Activated naive CD4-positive, alpha-beta T cell treated with Interleukin-2 at 50 U/mL for 16 hours (primary cell): ENCODE results near the gene MDM2.

ENCODE experiments used
- DNase-seq: peaks from one replicate; pipeline ENCODE4 v3.0.0-alpha.2; 2020

MDM2 gene

DNA sequence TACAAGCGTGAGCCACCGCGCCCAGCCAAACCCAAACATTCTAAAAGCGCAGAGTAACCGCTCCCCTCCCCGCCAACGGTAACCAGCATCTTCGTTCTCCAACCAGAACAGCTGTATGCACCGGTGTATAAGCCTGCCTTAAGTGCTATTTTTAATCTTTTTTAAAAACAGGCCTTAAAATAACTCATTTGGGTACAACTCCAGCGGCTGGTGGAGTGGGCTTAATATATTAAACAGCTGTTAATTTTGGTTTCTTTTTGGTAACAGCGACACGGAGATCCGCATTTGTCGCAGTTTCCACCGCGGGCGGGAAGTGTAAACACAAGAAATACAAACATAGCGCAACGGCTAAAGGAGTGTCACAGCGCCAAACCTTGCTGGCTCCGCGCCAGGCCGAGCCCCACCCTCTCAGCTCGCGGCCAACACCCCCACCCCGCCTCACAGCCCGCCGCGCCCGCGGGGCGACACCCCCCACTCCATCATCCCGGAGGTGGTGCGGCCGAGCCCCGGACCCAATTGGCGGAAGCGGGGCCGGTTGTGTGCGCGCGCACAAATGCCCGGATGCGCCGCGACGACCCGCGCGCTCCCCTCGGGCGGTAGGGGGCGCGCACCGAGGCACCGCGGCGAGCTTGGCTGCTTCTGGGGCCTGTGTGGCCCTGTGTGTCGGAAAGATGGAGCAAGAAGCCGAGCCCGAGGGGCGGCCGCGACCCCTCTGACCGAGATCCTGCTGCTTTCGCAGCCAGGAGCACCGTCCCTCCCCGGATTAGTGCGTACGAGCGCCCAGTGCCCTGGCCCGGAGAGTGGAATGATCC lies at the start of gene MDM2:
Gene MDM2, plus strand, starts transcription at position 602 of the 812 bp plus-strand sequence. CDS start 301 bp downstream, outside the sequence.
- DNase-seq: peak; percentile 95

- DNase-seq: no peak
Measured at GRCh38 chr12:68759852-68760251, 48.1 kb upstream of the MDM2 start.

GRCh38 chr12:68760806-68761441 lies 47.1 kb upstream of the MDM2 start:
- DNase-seq: no peak

DNA sequence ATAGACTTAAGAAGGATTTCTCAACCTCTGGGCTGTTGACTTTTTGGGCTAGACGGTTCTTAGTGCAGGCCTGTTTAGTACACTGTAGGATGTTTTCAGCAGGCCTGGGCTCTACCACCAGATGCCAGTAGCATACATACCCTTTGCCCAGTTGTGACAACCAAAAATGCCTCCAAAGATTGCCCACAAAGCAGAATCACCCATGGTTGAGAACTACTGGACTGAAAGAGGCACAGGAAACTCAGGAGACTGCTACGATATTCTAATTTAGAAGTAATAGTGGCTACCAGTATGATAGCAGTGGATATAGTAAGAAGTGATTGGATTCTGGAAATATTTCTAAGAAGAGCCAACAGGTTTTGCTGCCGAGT lies 46.5 kb upstream of the MDM2 start:
- DNase-seq: no peak

DNA sequence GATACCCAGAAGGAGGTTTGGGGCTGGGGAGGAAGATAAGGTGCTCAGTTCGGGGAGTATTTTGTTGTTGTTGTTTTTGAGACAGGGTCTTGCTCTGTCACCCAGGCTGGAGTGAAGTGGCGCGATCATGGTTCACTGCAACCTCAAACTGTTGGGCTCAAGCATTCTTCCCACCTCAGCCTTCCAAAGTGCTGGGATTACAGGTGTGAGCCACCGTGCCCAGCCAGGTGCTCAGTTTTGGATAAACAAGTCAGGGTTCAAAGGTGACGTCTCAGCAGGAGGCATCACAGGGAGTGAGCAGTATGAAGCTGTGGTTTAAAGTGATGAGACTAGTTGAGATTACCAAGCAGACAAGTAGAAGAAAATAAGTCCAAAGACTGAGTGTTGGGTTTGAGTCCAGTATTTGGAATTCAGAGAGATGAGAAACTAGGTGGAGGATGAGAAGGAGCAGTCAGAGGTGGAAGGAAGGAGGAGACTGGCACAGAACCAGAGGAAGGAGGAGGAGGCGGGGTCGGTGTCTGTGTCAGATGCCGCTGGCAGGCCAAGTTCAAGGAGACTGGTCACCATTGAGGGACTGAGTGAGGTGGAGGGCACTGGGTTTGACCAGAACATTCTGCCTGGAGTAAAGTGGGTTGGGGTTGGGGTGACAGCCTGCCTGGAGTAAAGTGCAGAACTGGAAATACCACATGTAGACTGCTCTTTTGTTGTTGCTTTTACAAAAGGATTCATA lies 45.9 kb upstream of the MDM2 start:
- no peak for DNase-seq

- no peak for DNase-seq
Measured at GRCh38 chr12:68762691-68763090, 45.3 kb upstream of the MDM2 start.

DNA sequence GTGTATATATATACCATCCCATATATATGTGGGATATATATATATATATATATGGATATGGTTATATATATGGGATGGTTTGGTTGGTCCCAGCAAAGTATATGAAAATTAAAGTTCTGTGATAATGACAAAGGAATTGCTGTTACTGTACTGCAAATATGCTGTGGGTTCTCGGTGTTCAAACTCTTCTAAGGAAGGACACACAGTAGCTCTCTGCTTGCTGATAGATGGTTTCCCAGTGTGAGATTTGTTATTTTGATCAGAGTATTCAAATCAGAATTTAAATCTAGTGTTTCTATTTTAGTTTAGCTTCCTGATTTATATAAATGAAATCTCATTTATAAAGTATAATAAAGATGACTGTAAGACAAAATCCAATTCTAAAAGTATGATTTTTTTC lies 42.3 kb upstream of the MDM2 start:
- no peak for DNase-seq

- DNase-seq: no peak
Measured at GRCh38 chr12:68766646-68767045, 41.3 kb upstream of the MDM2 start.

DNA sequence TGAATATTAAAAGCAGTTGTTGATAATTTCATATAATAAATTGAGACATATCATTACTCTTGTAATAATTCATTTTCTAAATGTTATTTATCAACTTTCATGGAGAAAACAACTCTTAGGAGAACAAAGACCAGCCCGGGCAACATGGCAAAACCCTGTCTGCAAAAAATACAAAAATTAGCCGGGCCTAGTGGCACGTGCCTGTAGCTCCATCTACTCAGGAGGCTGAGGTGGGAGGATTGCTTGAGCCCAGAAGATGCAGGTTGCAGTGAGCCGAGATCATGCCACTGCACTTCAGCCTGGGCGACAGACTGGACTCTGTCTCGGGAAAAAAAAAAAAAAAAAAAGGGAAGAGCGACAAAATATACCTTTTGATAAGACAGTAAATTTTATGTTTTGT lies 40.8 kb upstream of the MDM2 start:
- DNase-seq: no peak

GRCh38 chr12:68768431-68768939 lies 39.5 kb upstream of the MDM2 start:
- DNase-seq: no peak

GRCh38 chr12:68769941-68770340 lies 38.0 kb upstream of the MDM2 start:
- DNase-seq: no peak

DNA sequence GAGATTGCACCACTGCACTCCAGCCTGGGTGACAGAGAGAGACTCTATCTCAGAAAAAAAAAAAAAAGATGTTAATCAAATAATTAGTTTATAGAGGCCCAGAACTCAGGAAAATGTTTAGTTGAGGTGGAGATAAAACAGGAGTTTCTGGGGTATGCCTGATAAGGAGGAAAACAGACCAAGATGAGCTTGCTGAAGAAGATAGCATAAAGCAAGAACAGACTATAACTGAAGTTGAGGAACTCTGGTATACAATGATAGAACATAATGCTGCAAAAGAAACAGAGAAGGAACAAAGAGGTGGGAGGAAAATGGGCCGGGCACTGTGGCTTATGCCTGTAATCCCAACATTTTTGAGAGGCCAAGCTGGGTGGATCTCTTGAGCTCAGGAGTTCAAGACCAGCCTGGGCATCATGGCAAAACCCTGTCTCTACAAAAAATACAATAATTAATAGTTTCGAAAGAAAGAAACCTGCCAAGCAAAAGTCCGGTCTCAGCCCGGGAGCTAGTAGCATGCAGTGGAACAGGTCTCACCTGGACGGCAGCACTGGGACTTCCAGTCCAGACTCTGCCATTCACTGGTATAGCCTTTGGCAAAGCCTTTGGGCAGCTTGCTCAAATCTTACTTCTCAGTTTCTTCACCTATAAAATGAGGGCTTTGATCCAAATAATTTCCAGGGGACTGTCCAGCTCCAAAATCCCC lies 36.6 kb upstream of the MDM2 start:
- no peak for DNase-seq

- DNase-seq: no peak
Measured at GRCh38 chr12:68772714-68773113, 35.3 kb upstream of the MDM2 start.

DNA sequence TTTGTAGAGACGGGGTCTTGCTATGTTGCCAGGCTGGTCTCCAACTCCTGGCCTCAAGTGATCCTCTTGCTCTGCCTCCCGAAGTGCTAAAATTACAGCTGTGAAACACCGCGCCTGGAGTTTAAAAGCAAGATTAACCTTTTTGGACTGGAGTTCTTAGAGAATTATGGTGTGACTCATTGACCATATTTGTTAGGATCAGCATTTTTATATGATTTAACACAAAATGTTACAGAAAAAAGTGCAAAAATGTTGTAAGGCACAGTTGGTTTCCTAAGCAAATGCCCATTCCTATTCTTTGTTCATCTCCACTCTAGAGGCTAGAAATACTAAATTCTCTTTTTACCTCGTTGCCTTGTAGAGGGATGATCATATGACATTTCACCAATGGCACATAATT lies 34.4 kb upstream of the MDM2 start:
- DNase-seq: no peak

GRCh38 chr12:68775121-68775630 lies 32.8 kb upstream of the MDM2 start:
- no peak for DNase-seq

- DNase-seq: no peak
Measured at GRCh38 chr12:68776976-68777610, 30.9 kb upstream of the MDM2 start.

- DNase-seq: no peak
Measured at GRCh38 chr12:68779280-68779679, 28.7 kb upstream of the MDM2 start.

- DNase-seq: no peak
Measured at GRCh38 chr12:68780731-68781130, 27.2 kb upstream of the MDM2 start.

DNA sequence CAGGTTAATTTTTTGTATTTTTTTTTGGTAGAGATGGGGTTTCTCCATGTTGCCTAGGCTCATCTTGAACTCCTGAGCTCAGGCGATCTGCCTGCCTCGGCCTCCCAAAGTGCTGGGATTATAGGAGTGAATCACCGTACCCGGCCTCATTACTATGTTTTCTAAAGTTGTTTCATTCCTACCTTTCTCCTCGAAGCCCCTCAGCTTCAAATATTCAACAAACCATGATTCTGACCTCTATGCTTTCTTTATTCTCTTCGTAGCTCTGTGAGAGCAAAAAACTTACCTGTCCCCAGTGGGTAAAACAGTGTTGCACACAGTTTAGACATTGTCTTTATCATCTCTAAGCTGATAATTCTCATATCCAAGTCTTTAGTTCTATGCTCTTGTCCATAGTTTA lies 26.2 kb upstream of the MDM2 start:
- no peak for DNase-seq

GRCh38 chr12:68784015-68784414 lies 24.0 kb upstream of the MDM2 start:
- no peak for DNase-seq

DNA sequence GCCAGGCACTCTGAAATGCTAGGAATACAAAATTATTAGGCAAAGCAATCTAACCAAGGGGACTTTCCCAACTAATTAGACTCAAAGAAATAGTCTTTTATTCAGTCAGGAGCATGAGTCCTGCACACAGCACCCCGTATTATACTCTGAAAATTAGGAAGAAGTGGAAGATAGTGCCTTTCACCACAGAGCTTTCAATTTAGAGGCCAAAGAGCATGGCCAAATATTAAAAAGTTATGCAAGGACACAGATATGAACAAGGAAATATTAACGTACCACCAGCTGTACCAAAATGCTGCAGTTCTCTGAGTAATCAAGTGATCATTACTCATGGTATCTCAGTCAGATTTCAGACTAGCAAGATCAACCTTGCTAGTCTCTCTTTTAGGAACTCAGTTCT lies 22.6 kb upstream of the MDM2 start:
- DNase-seq: no peak

- no peak for DNase-seq
Measured at GRCh38 chr12:68785823-68786222, 22.2 kb upstream of the MDM2 start.
